IMR-90 (cell line): ENCODE data around the gene SERPINB5. TPM values are rescaled to one million over a fixed set of nuclear protein-coding genes. Genes with fewer than 3 reads are reported as not detected.

Experiments used
- ATAC-seq: fragments of 200-7000 bp; cut with Tn5 transposase; 2 replicates; pipeline ENCODE4 v1.9.1; 2020; ENCODE audit warnings: low read depth, mild to moderate bottlenecking, moderate library complexity
- BruUV-seq: library from RNA; stranded (reverse); fragments of 400-500 nt; replicated peaks from 2 replicates; lab custom pipeline; 2021; lab: Mats Ljungman, UMichigan
- CTCF ChIA-PET: fragments of 300-600 bp; formaldehyde crosslinking; extraction: SDS; loops from one replicate; lab custom pipeline; 2021; ENCODE audit warnings: antibody characterized with exemption; lab: Yijun Ruan, JAX
- POLR2A ChIA-PET: fragments of 300-600 bp; sonication (Branson Sonifier 250); formaldehyde crosslinking; loops from one replicate; lab custom pipeline; 2022; ENCODE audit warnings: antibody characterized with exemption; ENCODE audit not compliant: unreplicated experiment; lab: Charles Lee
- DNase-seq: peaks from one replicate; pipeline ENCODE4 v3.0.0; 2013
- H2AFZ ChIP-seq: replicated peaks from 2 replicates; pipeline ENCODE3; 2013; ENCODE audit warnings: low read length, mild to moderate bottlenecking; ENCODE audit not compliant: poor library complexity
- H2AK5ac ChIP-seq: 2 replicates; pipeline ENCODE4 v1.6.1; 2013; ENCODE audit warnings: low read depth, low read length, inconsistent platforms
- H2AK9ac ChIP-seq: replicated peaks from 2 replicates; pipeline ENCODE3; 2013; ENCODE audit warnings: mild to moderate bottlenecking, low read depth, low read length, moderate library complexity; ENCODE audit not compliant: poor library complexity
- H2BK120ac ChIP-seq: 2 replicates; pipeline ENCODE4 v1.6.1; 2013; ENCODE audit warnings: low read depth, low read length, inconsistent platforms
- H2BK15ac ChIP-seq: 3 replicates; pipeline ENCODE4 v1.6.1; 2013; ENCODE audit warnings: low read depth, low read length, inconsistent platforms
- H2BK20ac ChIP-seq: 2 replicates; pipeline ENCODE4 v1.6.1; 2013; ENCODE audit warnings: low read depth, mild to moderate bottlenecking, inconsistent platforms, low read length, moderate library complexity
- H2BK5ac ChIP-seq: 2 replicates; pipeline ENCODE4 v1.6.1; 2013; ENCODE audit warnings: mild to moderate bottlenecking, low read depth, low read length, inconsistent platforms; ENCODE audit not compliant: poor library complexity, severe bottlenecking
- H3K14ac ChIP-seq: replicated peaks from 2 replicates; pipeline ENCODE4 v1.6.1; 2013; ENCODE audit warnings: low read depth, low read length, inconsistent platforms
- H3K18ac ChIP-seq: 2 replicates; pipeline ENCODE4 v1.6.1; 2013; ENCODE audit warnings: low read depth, low read length, control low read depth
- H3K23ac ChIP-seq: 2 replicates; pipeline ENCODE4 v1.6.1; 2013; ENCODE audit warnings: low read depth, low read length, inconsistent platforms
- H3K27ac ChIP-seq: 2 replicates; pipeline ENCODE4 v1.5.1; 2013; ENCODE audit warnings: mild to moderate bottlenecking, control low read depth, low read length; ENCODE audit not compliant: insufficient read depth
- H3K27me3 ChIP-seq: 2 replicates; pipeline ENCODE4 v1.6.1; 2013; ENCODE audit warnings: low read length; ENCODE audit not compliant: control insufficient read depth, insufficient read depth
- H3K36me3 ChIP-seq: 2 replicates; pipeline ENCODE4 v1.6.1; 2013; ENCODE audit warnings: low read length, mixed read lengths; ENCODE audit not compliant: control insufficient read depth, insufficient read depth
- H3K4ac ChIP-seq: 2 replicates; pipeline ENCODE4 v1.6.1; 2013; ENCODE audit warnings: low read depth, low read length, inconsistent platforms
- H3K4me1 ChIP-seq: 2 replicates; pipeline ENCODE4 v1.6.1; 2013; ENCODE audit warnings: low read length, mixed read lengths; ENCODE audit not compliant: control insufficient read depth, insufficient read depth
- H3K4me2 ChIP-seq: 2 replicates; pipeline ENCODE4 v1.6.1; 2013; ENCODE audit warnings: low read depth, mild to moderate bottlenecking, control low read depth, low read length, moderate library complexity
- H3K4me3 ChIP-seq: 2 replicates; pipeline ENCODE4 v1.5.1; 2013; ENCODE audit warnings: low read depth, mild to moderate bottlenecking, control low read depth, low read length, moderate library complexity; ENCODE audit not compliant: insufficient read depth
- H3K56ac ChIP-seq: 2 replicates; pipeline ENCODE4 v1.6.1; 2013; ENCODE audit warnings: low read length, inconsistent platforms; ENCODE audit not compliant: insufficient read depth; ENCODE audit errors: extremely low read depth
- H3K79me1 ChIP-seq, 2 experiments: 2 replicates each; pipeline ENCODE4 v1.6.1; 2013; ENCODE audit warnings: low read length in 2 of 2, inconsistent platforms in 1 of 2, low read depth in 1 of 2
- H3K9ac ChIP-seq: 2 replicates; pipeline ENCODE4 v1.6.1; 2013; ENCODE audit warnings: low read depth, low read length, control low read depth
- H3K9me1 ChIP-seq: 2 replicates; pipeline ENCODE4 v1.6.1; 2013; ENCODE audit warnings: low read length, inconsistent platforms; ENCODE audit not compliant: insufficient read depth
- H3K9me3 ChIP-seq: 2 replicates; pipeline ENCODE4 v1.6.1; 2013; ENCODE audit warnings: low read length; ENCODE audit not compliant: control insufficient read depth, insufficient read depth
- H4K20me1 ChIP-seq: 2 replicates; pipeline ENCODE4 v1.6.1; 2013; ENCODE audit warnings: low read length, inconsistent platforms; ENCODE audit not compliant: insufficient read depth
- H4K5ac ChIP-seq: 2 replicates; pipeline ENCODE4 v1.6.1; 2013; ENCODE audit warnings: mild to moderate bottlenecking, low read depth, low read length, control low read depth
- H4K8ac ChIP-seq, 2 experiments: 2 replicates each; pipeline ENCODE4 v1.6.1; 2013; ENCODE audit warnings: low read depth in 2 of 2, low read length in 2 of 2, control low read depth in 1 of 2, inconsistent platforms in 1 of 2
- H4K91ac ChIP-seq: 2 replicates; pipeline ENCODE4 v1.6.1; 2013; ENCODE audit warnings: low read depth, low read length, inconsistent platforms; ENCODE audit not compliant: insufficient read depth
- CHD1 ChIP-seq: IDR thresholded peaks from 2 replicates; pipeline ENCODE4 v1.6.1; 2012; ENCODE audit warnings: low read depth, low read length, improper control_type of control experiment
- MAFK ChIP-seq: IDR thresholded peaks from 2 replicates; pipeline ENCODE4 v1.6.1; 2012; ENCODE audit warnings: low read depth, low read length, improper control_type of control experiment
- NFE2L2 ChIP-seq: fragments of 150-350 bp; IDR thresholded peaks from 2 replicates; pipeline ENCODE4 v1.6.1; 2016; ENCODE audit warnings: low read depth, mild to moderate bottlenecking, low read length
- POLR2A ChIP-seq: IDR thresholded peaks from 2 replicates; pipeline ENCODE4 v1.6.1; 2012; ENCODE audit warnings: mild to moderate bottlenecking, low read depth, low read length
- RAD21 ChIP-seq: IDR thresholded peaks from 2 replicates; pipeline ENCODE4 v1.6.1; 2012; ENCODE audit warnings: low read length, improper control_type of control experiment
- RCOR1 ChIP-seq: IDR thresholded peaks from 2 replicates; pipeline ENCODE4 v1.6.1; 2012; ENCODE audit warnings: mild to moderate bottlenecking, low read length, improper control_type of control experiment; ENCODE audit not compliant: insufficient replicate concordance
- WGBS, 2 experiments: methylation state at CpG; one replicate each; pipeline versions ENCODE4 v1.1.5 to v1.1.7; 2013; ENCODE audit warnings: missing lambda C conversion rate in 2 of 2; ENCODE audit not compliant: insufficient read length in 1 of 2; ENCODE audit errors: extremely low coverage in 2 of 2; 5-methylcytosine and 5-hydroxymethylcytosine counted together
- dilution Hi-C: fragments of 300-500 bp; cut with HindIII; formaldehyde crosslinking; loops from one replicate; pipeline ENCODE4 v1.14.3; 2018; ENCODE audit warnings: low sequenced_read_pairs; ENCODE audit not compliant: unreplicated experiment
- in situ Hi-C: fragments of 300-500 bp; cut with MboI; formaldehyde crosslinking; loops from 3 replicates; pipeline ENCODE4 v1.14.3; 2019; ENCODE audit warnings: low sequenced_read_pairs, inconsistent platforms, mixed read lengths
- intact Hi-C: fragments of 100-400 bp; cut with micrococcal nuclease; formaldehyde crosslinking; loops from 2 replicates; pipeline ENCODE4 v1.10.0; 2022
- polyA plus RNA-seq, 3 experiments: library from polyadenylated mRNA; depleted of rRNA; stranded (reverse); fragments of >200 nt; gene quantifications; 2 replicates each; pipeline ENCODE4 v1.2.3, GENCODE V29; 2012; ENCODE audit warnings: low replicate concordance in 1 of 3
- total RNA-seq: library from RNA; depleted of rRNA; stranded (reverse); fragments of >200 nt; gene quantifications from 2 replicates; pipeline ENCODE4 v1.2.3, GENCODE V29; 2012
- TF ChIP-seq, protein P1 (sequence below): fragments of 150-350 bp; IDR thresholded peaks from 2 replicates; pipeline ENCODE4 v1.6.1; 2016; ENCODE audit warnings: low read depth, mild to moderate bottlenecking, low read length, moderate library complexity, borderline replicate concordance
- TF ChIP-seq, protein P2 (sequence below): conservative IDR thresholded peaks from 2 replicates; pipeline ENCODE4 v1.5.1; 2012; ENCODE audit warnings: mild to moderate bottlenecking, low read depth, low read length, improper control_type of control experiment

Gene SERPINB5
- total and polyA plus RNA-seq, 2 of the 4 experiments (the other 2 are of a cell fraction), result not detected

GRCh38 chr18:63460414-63460813 lies 16.3 kb upstream of the SERPINB5 start:
- POLR2A ChIA-PET, result no interaction called here
- no peak overlapping the region for H3K4ac ChIP-seq
- WGBS, 2 experiments, result no CpG with 5 or more reads among the region's 1 CpG
- no peak overlapping the region for H3K23ac ChIP-seq
- H3K9me1 ChIP-seq, result no peaks in the 10 kb centered on the region
- no peak overlapping the region for H4K5ac ChIP-seq
- no peak overlapping the region for H2BK15ac ChIP-seq
- no peak overlapping the region for H3K4me2 ChIP-seq
- no peak overlapping the region for H2BK120ac ChIP-seq
- H3K79me1 ChIP-seq, result no peaks in the 10 kb centered on the region
- ATAC-seq, result no peak
- H3K9ac ChIP-seq, result no peak overlapping the region
- H2AK5ac ChIP-seq, result no peak overlapping the region
- no peaks in the 10 kb centered on the region for H3K36me3 ChIP-seq
- no peak overlapping the region for H2AFZ ChIP-seq
- TF ChIP-seq, protein P1, sequence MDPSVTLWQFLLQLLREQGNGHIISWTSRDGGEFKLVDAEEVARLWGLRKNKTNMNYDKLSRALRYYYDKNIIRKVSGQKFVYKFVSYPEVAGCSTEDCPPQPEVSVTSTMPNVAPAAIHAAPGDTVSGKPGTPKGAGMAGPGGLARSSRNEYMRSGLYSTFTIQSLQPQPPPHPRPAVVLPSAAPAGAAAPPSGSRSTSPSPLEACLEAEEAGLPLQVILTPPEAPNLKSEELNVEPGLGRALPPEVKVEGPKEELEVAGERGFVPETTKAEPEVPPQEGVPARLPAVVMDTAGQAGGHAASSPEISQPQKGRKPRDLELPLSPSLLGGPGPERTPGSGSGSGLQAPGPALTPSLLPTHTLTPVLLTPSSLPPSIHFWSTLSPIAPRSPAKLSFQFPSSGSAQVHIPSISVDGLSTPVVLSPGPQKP, result no peak
- no peak for TF ChIP-seq MAFK
- no peak for TF ChIP-seq POLR2A
- TF ChIP-seq RAD21, result no peak
- no peak for TF ChIP-seq RCOR1
- no peak for TF ChIP-seq CHD1
- no peak for TF ChIP-seq NFE2L2
- TF ChIP-seq, protein P2, sequence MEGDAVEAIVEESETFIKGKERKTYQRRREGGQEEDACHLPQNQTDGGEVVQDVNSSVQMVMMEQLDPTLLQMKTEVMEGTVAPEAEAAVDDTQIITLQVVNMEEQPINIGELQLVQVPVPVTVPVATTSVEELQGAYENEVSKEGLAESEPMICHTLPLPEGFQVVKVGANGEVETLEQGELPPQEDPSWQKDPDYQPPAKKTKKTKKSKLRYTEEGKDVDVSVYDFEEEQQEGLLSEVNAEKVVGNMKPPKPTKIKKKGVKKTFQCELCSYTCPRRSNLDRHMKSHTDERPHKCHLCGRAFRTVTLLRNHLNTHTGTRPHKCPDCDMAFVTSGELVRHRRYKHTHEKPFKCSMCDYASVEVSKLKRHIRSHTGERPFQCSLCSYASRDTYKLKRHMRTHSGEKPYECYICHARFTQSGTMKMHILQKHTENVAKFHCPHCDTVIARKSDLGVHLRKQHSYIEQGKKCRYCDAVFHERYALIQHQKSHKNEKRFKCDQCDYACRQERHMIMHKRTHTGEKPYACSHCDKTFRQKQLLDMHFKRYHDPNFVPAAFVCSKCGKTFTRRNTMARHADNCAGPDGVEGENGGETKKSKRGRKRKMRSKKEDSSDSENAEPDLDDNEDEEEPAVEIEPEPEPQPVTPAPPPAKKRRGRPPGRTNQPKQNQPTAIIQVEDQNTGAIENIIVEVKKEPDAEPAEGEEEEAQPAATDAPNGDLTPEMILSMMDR, result no peak
- no peak overlapping the region for H2AK9ac ChIP-seq
- in situ Hi-C loops, result no loop called here
- H2BK20ac ChIP-seq, result no peak overlapping the region
- H4K91ac ChIP-seq, result no peak overlapping the region
- no peak overlapping the region for H3K56ac ChIP-seq
- CTCF ChIA-PET, result interaction anchor here (0.7 kb wide), 1 partner anchor 1813 kb away, joined by 3 read pairs; no protein-coding TSS in a partner anchor
- H3K4me3 ChIP-seq, result no peak overlapping the region
- BruUV-seq, result no TSS peak
- H4K20me1 ChIP-seq, result no peaks in the 10 kb centered on the region
- H3K27me3 ChIP-seq, result peaks cover 9% of the 10 kb centered on the region
- intact Hi-C loops, result no loop called here
- H4K8ac ChIP-seq, result no peak overlapping the region
- dilution Hi-C loops, result no loop called here
- H3K14ac ChIP-seq, result no peak overlapping the region
- no peak for DNase-seq
- H3K27ac ChIP-seq, result no peak overlapping the region
- H3K9me3 ChIP-seq, result no peaks in the 10 kb centered on the region
- no peak overlapping the region for H3K18ac ChIP-seq
- no peak overlapping the region for H2BK5ac ChIP-seq
- no peaks in the 10 kb centered on the region for H3K4me1 ChIP-seq
